B cell (primary cell): ENCODE data around the gene WWTR1. TPM values are rescaled to one million over a fixed set of nuclear protein-coding genes. Genes with fewer than 3 reads are reported as not detected.

ENCODE experiments used
- ATAC-seq: fragments of 200-7000 bp; cut with Tn5 transposase; one replicate; pipeline ENCODE4 v1.10.0; 2021; ENCODE audit warnings: low read depth, mild to moderate bottlenecking, moderate number of reproducible peaks, moderate library complexity
- CTCF ChIA-PET: fragments of 350-600 bp; sonication (Branson Sonifier 250); formaldehyde crosslinking; loops from one replicate; lab custom pipeline; 2021; ENCODE audit warnings: antibody characterized with exemption, inconsistent platforms; lab: Charles Lee
- POLR2A ChIA-PET: fragments of 350-600 bp; sonication (Branson Sonifier 250); formaldehyde crosslinking; loops from one replicate; lab custom pipeline; 2021; ENCODE audit warnings: antibody characterized with exemption; lab: Charles Lee
- DNase-seq: peaks from one replicate; pipeline ENCODE4 v3.0.0; 2013
- H2AFZ ChIP-seq: 2 replicates; pipeline ENCODE4 v1.6.1; 2012; ENCODE audit warnings: mild to moderate bottlenecking, low read depth, low read length; ENCODE audit not compliant: insufficient read depth, poor library complexity, severe bottlenecking
- H3K27ac ChIP-seq, 2 donors: 1 replicate in 1 of 2; 2 replicates in 1 of 2; pipeline ENCODE4 v1.5.1; 2012 to 2013; ENCODE audit warnings: low read length in 2 of 2, mild to moderate bottlenecking in 2 of 2, moderate library complexity in 1 of 2
- H3K27me3 ChIP-seq, 4 experiments: fragments of 200-600 bp in 1 of 4; sonication (generic) in 1 of 4; replicated peaks in 1 of 4; 1 replicate in 2 of 4; 2 replicates in 2 of 4; pipeline versions ENCODE4 v1.6.1 to v1.7.0; 2013 to 2016; ENCODE audit warnings: low read length in 3 of 4, mild to moderate bottlenecking in 2 of 4, mixed read lengths in 1 of 4, moderate library complexity in 1 of 4; ENCODE audit not compliant: insufficient read depth in 4 of 4, control insufficient read depth in 3 of 4; ENCODE audit errors: control extremely low read depth in 1 of 4
- H3K36me3 ChIP-seq, 2 experiments: replicated peaks in 1 of 2; 1 replicate in 1 of 2; 2 replicates in 1 of 2; pipeline versions ENCODE4 v1.6.1 to v1.7.1; 2013; ENCODE audit warnings: low read length in 1 of 2; ENCODE audit not compliant: insufficient read depth in 2 of 2, control insufficient read depth in 1 of 2; ENCODE audit errors: control extremely low read depth in 1 of 2, extremely low read depth in 1 of 2
- H3K4me1 ChIP-seq, 2 donors: fragments of 200-600 bp in 1 of 2; sonication (generic) in 1 of 2; 1 replicate in 1 of 2; 2 replicates in 1 of 2; pipeline versions ENCODE4 v1.5.1 to v1.6.1; 2013 to 2017; ENCODE audit warnings: low read length in 2 of 2; ENCODE audit not compliant: control insufficient read depth in 2 of 2, insufficient read depth in 2 of 2
- H3K4me2 ChIP-seq: replicated peaks from 2 replicates; pipeline ENCODE3; 2012; ENCODE audit warnings: mild to moderate bottlenecking, low read depth, low read length; ENCODE audit not compliant: poor library complexity, severe bottlenecking
- H3K4me3 ChIP-seq, 5 experiments: fragments of 200-600 bp in 1 of 5; sonication (generic) in 1 of 5; 1 replicate in 3 of 5; 2 replicates in 2 of 5; pipeline versions ENCODE4 v1.5.1 to v1.7.0; 2011 to 2016; ENCODE audit warnings: low read length in 4 of 5, mild to moderate bottlenecking in 4 of 5, low read depth in 2 of 5, control low read depth in 1 of 5, moderate library complexity in 1 of 5; ENCODE audit not compliant: insufficient read depth in 1 of 5; ENCODE audit errors: control extremely low read depth in 1 of 5, extremely low read depth in 1 of 5
- H3K79me2 ChIP-seq: fragments of 200-600 bp; sonication (generic); one replicate; pipeline ENCODE4 v1.6.0; 2016; ENCODE audit warnings: low read length; ENCODE audit not compliant: control insufficient read depth, insufficient read depth
- H3K9ac ChIP-seq: fragments of 200-600 bp; sonication (generic); 2 replicates; pipeline ENCODE4 v1.6.1; 2017; ENCODE audit warnings: mild to moderate bottlenecking, low read length, moderate library complexity
- H3K9me3 ChIP-seq, 3 donors: one replicate each; pipeline versions ENCODE4 v1.6.1 to v1.7.1; 2013; ENCODE audit warnings: low read length in 2 of 3; ENCODE audit not compliant: control insufficient read depth in 2 of 3, insufficient read depth in 1 of 3; ENCODE audit errors: control extremely low read depth in 1 of 3
- H4K20me1 ChIP-seq: 2 replicates; pipeline ENCODE4 v1.6.0; 2012; ENCODE audit warnings: mild to moderate bottlenecking, low read length; ENCODE audit not compliant: insufficient read depth, control insufficient read depth, poor library complexity, severe bottlenecking
- H3K27ac Mint-ChIP-seq: one replicate; pipeline ENCODE4 v1.8.0; 2021; ENCODE audit warnings: mixed read lengths
- H3K27me3 Mint-ChIP-seq: one replicate; pipeline ENCODE4 v1.8.0; 2021; ENCODE audit warnings: mixed read lengths
- H3K4me1 Mint-ChIP-seq: one replicate; pipeline ENCODE4 v1.8.0; 2021; ENCODE audit warnings: mixed read lengths
- H3K4me3 Mint-ChIP-seq: one replicate; pipeline ENCODE4 v1.8.0; 2021; ENCODE audit warnings: mixed read lengths
- H3K9me3 Mint-ChIP-seq: one replicate; pipeline ENCODE4 v1.8.0; 2022; ENCODE audit warnings: mixed read lengths; ENCODE audit not compliant: insufficient read depth
- CTCF ChIP-seq: fragments of 200-600 bp; IDR thresholded peaks from one replicate; pipeline ENCODE4 v1.8.0; 2022; ENCODE audit warnings: antibody characterized with exemption, mild to moderate bottlenecking
- EZH2 ChIP-seq: IDR thresholded peaks from 2 replicates; pipeline ENCODE4 v1.6.1; 2012; ENCODE audit warnings: borderline replicate concordance, low read depth, mild to moderate bottlenecking, moderate library complexity, low read length; ENCODE audit not compliant: insufficient read depth, poor library complexity, severe bottlenecking
- WGBS: methylation state at CpG from one replicate; pipeline ENCODE4 v1.1.5; 2013; ENCODE audit warnings: missing lambda C conversion rate; ENCODE audit not compliant: insufficient coverage; 5-methylcytosine and 5-hydroxymethylcytosine counted together
- intact Hi-C: fragments of 100-400 bp; cut with micrococcal nuclease; formaldehyde crosslinking; loops from one replicate; pipeline ENCODE4 v1.10.0; 2022
- polyA plus RNA-seq: library from polyadenylated mRNA; depleted of rRNA; stranded (reverse); fragments of >200 nt; gene quantifications from 2 replicates; pipeline ENCODE4 v1.2.3, GENCODE V29; 2012
- total RNA-seq, 2 donors: library from RNA; stranded (reverse); fragments of 120-200 nt in 1 of 2; gene quantifications; 1 replicate in 1 of 2; 2 replicates in 1 of 2; pipeline versions ENCODE4 v1.2.3 to v1.2.4, GENCODE V29; 2013 to 2022

WWTR1 gene
- total and polyA plus RNA-seq, 2 donors (not counting 1 experiment from before 2014, with no cell fraction given), result 0.79 to 2.3 TPM

GRCh38 chr3:149643963-149644362 is 13.9 kb downstream of the WWTR1 start:
- H2AFZ ChIP-seq, result no peak overlapping the region
- no peak overlapping the region for H3K4me2 ChIP-seq
- CTCF ChIA-PET, result interaction anchor here (0.6 kb wide), 1 partner anchor 603 kb away, joined by 3 read pairs; no protein-coding TSS in a partner anchor
- H4K20me1 ChIP-seq, result no peaks in the 10 kb centered on the region
- no peak overlapping the region for H3K27ac ChIP-seq
- H3K9me3 ChIP-seq, result no peaks in the 10 kb centered on the region
- no peaks in the 10 kb centered on the region for H3K36me3 ChIP-seq
- TF ChIP-seq CTCF (no peak), EZH2 (no peak)
- no peak overlapping the region for H3K4me3 ChIP-seq
- intact Hi-C loops, result no loop called here
- POLR2A ChIA-PET, result no interaction called here
- Mint-ChIP-seq H3K9me3 (no peaks in the 10 kb centered on the region), H3K4me1 (no peaks in the 10 kb centered on the region), H3K27ac (no peak overlapping the region), H3K27me3 (peaks cover 11% of the 10 kb centered on the region), H3K4me3 (no peak overlapping the region)
- WGBS, result 92% methylated on average over 3 of the region's 3 CpGs
- peaks cover 0 to 3% of the 10 kb centered on the region in 2 donors for H3K4me1 ChIP-seq
- H3K79me2 ChIP-seq, result no peaks in the 10 kb centered on the region
- ATAC-seq (no peak), DNase-seq (no peak)
- no peaks in the 10 kb centered on the region for H3K27me3 ChIP-seq
- H3K9ac ChIP-seq, result no peak overlapping the region

GRCh38 chr3:149643482-149643798 is 14.4 kb downstream of the WWTR1 start:
- Histone ChIP-seq H3K4me2 (no peak overlapping the region), H2AFZ (no peak overlapping the region), H3K9ac (no peak overlapping the region), H3K4me3 (no peak overlapping the region), H3K9me3 (no peaks in the 10 kb centered on the region), H3K4me1 (peaks cover 0 to 3% of the 10 kb centered on the region in 2 donors), H3K79me2 (no peaks in the 10 kb centered on the region), H3K27me3 (no peaks in the 10 kb centered on the region), H3K27ac (no peak overlapping the region), H4K20me1 (no peaks in the 10 kb centered on the region), H3K36me3 (no peaks in the 10 kb centered on the region)
- Mint-ChIP-seq H3K4me3 (no peak overlapping the region), H3K27me3 (peaks cover 7% of the 10 kb centered on the region), H3K4me1 (no peaks in the 10 kb centered on the region), H3K9me3 (no peaks in the 10 kb centered on the region), H3K27ac (no peak overlapping the region)
- ChIA-PET CTCF (interaction anchor here (0.6 kb wide), 1 partner anchor 604 kb away, joined by 3 read pairs; no protein-coding TSS in a partner anchor), POLR2A (no interaction called here)
- TF ChIP-seq EZH2, result no peak
- no peak for TF ChIP-seq CTCF
- ATAC-seq, result no peak
- intact Hi-C loops, result no loop called here
- WGBS, result 60% methylated on average over 1 of the region's 4 CpGs
- DNase-seq, result no peak
